Prostate gland (tissue), 2 donors: ENCODE data around the gene METAP2.

Experiments used
- POLR2A ChIP-seq: fragments of 450-650 bp; IDR thresholded peaks from one replicate; pipeline ENCODE4 v1.6.1; 2016; ENCODE audit warnings: antibody characterized with exemption, mild to moderate bottlenecking
- POLR2AphosphoS5 ChIP-seq: sonication (generic); formaldehyde crosslinking; IDR thresholded peaks from one replicate; pipeline ENCODE4 v1.6.1; 2017; ENCODE audit warnings: antibody characterized with exemption
- TF ChIP-seq, protein P1 (sequence below), 4 experiments: fragments of 200-600 bp in 2 of 4; fragments of 450-650 bp in 2 of 4; sonication (generic) in 2 of 4; IDR thresholded peaks; 1 replicate in 3 of 4; 2 replicates in 1 of 4; pipeline ENCODE4 v1.5.1; 2016 to 2019; ENCODE audit warnings: antibody characterized with exemption in 4 of 4, mild to moderate bottlenecking in 2 of 4, moderate library complexity in 2 of 4

DNA sequence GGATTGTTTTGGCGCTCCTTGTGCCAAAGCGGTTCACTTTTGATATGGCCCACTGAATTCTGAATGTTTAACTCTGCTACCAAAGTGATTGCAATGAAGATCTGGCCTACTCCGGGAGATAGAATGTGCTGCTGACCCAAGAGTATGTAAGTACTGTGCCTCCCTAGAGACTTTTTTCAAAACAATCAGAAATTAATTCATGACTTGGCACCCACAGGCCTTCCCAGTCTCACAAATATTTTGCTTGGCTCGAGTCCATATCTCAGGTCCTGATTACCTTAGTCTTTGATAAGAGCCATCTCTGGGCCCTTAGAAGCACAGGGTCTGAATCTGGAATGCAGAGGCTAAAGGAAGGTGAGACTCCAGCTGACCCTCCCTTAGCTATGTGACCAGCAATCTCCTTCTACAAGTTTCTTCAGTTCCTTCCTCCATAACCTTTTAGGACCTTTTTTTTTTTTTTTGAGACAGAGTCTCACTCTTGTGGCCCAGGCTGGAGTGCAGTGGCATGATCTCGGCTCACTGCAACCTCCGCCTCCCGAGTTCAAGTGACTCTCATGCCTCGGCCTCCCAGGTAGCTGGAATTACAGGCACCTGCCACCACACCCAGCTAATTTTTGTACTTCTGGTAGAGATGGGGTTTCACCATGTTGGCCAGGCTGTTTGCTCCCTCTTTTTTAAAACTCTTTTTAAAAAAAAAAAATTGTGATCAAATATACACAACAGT is 49.5 kb upstream of the METAP2 start:
- TF ChIP-seq, protein P1, sequence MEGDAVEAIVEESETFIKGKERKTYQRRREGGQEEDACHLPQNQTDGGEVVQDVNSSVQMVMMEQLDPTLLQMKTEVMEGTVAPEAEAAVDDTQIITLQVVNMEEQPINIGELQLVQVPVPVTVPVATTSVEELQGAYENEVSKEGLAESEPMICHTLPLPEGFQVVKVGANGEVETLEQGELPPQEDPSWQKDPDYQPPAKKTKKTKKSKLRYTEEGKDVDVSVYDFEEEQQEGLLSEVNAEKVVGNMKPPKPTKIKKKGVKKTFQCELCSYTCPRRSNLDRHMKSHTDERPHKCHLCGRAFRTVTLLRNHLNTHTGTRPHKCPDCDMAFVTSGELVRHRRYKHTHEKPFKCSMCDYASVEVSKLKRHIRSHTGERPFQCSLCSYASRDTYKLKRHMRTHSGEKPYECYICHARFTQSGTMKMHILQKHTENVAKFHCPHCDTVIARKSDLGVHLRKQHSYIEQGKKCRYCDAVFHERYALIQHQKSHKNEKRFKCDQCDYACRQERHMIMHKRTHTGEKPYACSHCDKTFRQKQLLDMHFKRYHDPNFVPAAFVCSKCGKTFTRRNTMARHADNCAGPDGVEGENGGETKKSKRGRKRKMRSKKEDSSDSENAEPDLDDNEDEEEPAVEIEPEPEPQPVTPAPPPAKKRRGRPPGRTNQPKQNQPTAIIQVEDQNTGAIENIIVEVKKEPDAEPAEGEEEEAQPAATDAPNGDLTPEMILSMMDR (IDR thresholded peaks at IDR 0.05): no peak
- no peak for TF ChIP-seq POLR2A
- no peak for TF ChIP-seq POLR2AphosphoS5
